ENCODE data around the gene MDH1B. TPM values are rescaled to one million over a fixed set of nuclear protein-coding genes. Genes with fewer than 3 reads are reported as not detected.

Gene MDH1B
- total RNA-seq, 1 experiment from 2014 or later: 1.3 TPM

DNA sequence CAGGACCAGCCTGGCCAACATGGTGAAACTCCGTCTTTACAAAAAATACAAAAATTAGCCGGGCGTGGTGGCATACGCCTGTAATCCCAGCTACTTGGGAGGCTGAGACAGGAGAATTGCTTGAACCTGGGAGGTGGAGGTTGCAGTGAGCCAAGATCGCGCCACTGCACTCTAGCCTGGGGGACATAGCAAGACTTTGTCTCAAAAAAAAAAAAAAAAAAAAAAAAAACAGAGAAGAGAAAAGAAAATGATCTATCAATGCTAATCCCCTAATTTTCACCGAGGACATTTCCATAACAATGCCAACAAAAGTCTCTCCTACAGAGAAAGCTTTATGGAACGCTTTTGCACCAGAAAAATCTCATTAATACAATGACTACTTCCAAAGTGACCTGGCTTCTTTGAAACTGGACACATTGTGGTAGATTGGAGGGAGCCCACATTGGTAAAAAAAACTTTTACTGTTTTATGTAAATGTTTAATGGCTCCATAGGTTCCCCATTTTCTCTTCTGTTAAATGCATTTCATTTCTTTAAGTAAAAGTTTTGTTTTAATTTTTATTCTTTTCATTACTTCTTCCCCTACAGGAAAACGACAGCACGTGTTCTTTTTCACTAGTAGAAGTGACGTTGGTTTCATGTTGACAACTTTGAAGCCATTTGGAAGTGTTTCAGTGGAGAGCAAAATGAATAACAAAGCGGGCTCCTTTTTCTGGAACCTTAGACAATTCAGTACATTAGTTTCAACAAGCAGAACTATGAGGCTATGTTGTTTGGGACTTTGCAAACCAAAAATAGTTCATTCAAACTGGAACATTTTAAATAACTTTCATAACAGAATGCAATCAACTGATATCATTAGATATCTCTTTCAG, 1.2 kb upstream of the MDH1B start:
- no peak overlapping the region for H2BK15ac ChIP-seq (ENCODE audit: low read depth, low read length)
- Mint-ChIP-seq H3K36me3 (ENCODE audit: insufficient read depth in 1 of 3, low read depth in 3 of 3) (peaks cover 16 to 36% (median 29%) of the 10 kb centered on the region in 3 experiments), H3K27ac (peak overlapping the region; percentile 85 to 99 (median 95)), H3K4me3 (peak overlapping the region; percentile 96 to 97), H3K27me3 (ENCODE audit: low read depth) (no peaks in the 10 kb centered on the region), H3K9me3 (no peaks in the 10 kb centered on the region), H3K4me1 (peaks cover 9 to 11% of the 10 kb centered on the region in 2 experiments)
- DNase-seq: no peak
- peaks cover 5% of the 10 kb centered on the region for H3K23me2 ChIP-seq (ENCODE audit: insufficient read length, low read depth, low read length, poor library complexity, severe bottlenecking)
- H3K56ac ChIP-seq (ENCODE audit: insufficient read length, low read depth, low read length): no peak overlapping the region
- H3T11ph ChIP-seq (ENCODE audit: low read length): no peak overlapping the region
- no peak overlapping the region for H2AFZ ChIP-seq (ENCODE audit: low read length)
- H3K23ac ChIP-seq (ENCODE audit: insufficient read length, low read depth, low read length): no peak overlapping the region
- no peak overlapping the region for H2BK5ac ChIP-seq (ENCODE audit: insufficient read length, low read length)
- no peak overlapping the region for H3K14ac ChIP-seq (ENCODE audit: insufficient read depth, low read length)
- no peak overlapping the region for H2AK5ac ChIP-seq (ENCODE audit: insufficient read length, low read length)
- H4K8ac ChIP-seq (replicated peaks; ENCODE audit: insufficient read length, low read depth, low read length): no peak overlapping the region
- no peak overlapping the region for H3K4ac ChIP-seq (ENCODE audit: low read depth, low read length)
- H2BK120ac ChIP-seq (ENCODE audit: low read depth, low read length, poor library complexity, severe bottlenecking): no peak overlapping the region
- no peaks in the 10 kb centered on the region for H3K27me3 ChIP-seq (ENCODE audit: insufficient read depth, low read length)
- no peaks in the 10 kb centered on the region for H4K20me1 ChIP-seq (ENCODE audit: control insufficient read depth, insufficient read depth, insufficient read length)
- no peak overlapping the region for H4K91ac ChIP-seq (ENCODE audit: insufficient read length, low read depth, low read length)
- H3K9ac ChIP-seq (ENCODE audit: extremely low read depth, insufficient read length, low read length): peak overlapping the region; percentile 88
- H3K9me3 ChIP-seq (ENCODE audit: control insufficient read depth, low read depth, low read length): no peaks in the 10 kb centered on the region
- no peak overlapping the region for H3K18ac ChIP-seq (ENCODE audit: insufficient read length, low read depth, low read length)
- peak overlapping the region; percentile 42 for H3K4me2 ChIP-seq (ENCODE audit: insufficient read depth, insufficient read length, low read length)
- H2BK20ac ChIP-seq (ENCODE audit: low read depth, low read length, poor library complexity, severe bottlenecking): no peak overlapping the region
- no peaks in the 10 kb centered on the region for H3K4me1 ChIP-seq (ENCODE audit: insufficient read depth, low read length)
- H3K79me1 ChIP-seq (ENCODE audit: insufficient read depth, low read depth, low read length, poor library complexity, severe bottlenecking): no peaks in the 10 kb centered on the region
- WGBS (ENCODE audit: extremely low coverage, insufficient read length, low lambda C conversion rate): no CpG with 5 or more reads among the region's 12 CpGs
- H2BK12ac ChIP-seq (ENCODE audit: insufficient read length, low read depth, low read length): no peak overlapping the region
- TF ChIP-seq, protein P1, sequence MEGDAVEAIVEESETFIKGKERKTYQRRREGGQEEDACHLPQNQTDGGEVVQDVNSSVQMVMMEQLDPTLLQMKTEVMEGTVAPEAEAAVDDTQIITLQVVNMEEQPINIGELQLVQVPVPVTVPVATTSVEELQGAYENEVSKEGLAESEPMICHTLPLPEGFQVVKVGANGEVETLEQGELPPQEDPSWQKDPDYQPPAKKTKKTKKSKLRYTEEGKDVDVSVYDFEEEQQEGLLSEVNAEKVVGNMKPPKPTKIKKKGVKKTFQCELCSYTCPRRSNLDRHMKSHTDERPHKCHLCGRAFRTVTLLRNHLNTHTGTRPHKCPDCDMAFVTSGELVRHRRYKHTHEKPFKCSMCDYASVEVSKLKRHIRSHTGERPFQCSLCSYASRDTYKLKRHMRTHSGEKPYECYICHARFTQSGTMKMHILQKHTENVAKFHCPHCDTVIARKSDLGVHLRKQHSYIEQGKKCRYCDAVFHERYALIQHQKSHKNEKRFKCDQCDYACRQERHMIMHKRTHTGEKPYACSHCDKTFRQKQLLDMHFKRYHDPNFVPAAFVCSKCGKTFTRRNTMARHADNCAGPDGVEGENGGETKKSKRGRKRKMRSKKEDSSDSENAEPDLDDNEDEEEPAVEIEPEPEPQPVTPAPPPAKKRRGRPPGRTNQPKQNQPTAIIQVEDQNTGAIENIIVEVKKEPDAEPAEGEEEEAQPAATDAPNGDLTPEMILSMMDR (conservative IDR thresholded peaks at IDR 0.05): no peak
- no peaks in the 10 kb centered on the region for H3K79me2 ChIP-seq (ENCODE audit: insufficient read depth, low read length)
- no peak overlapping the region for H3K27ac ChIP-seq (ENCODE audit: insufficient read length, low read depth, low read length)
- no peak overlapping the region for H4K5ac ChIP-seq (ENCODE audit: insufficient read length, low read depth, low read length)
